Smooth muscle cell (in vitro differentiated cells): ENCODE results near the gene GSTK1. TPM values are rescaled to one million over a fixed set of nuclear protein-coding genes. Genes with fewer than 3 reads are reported as not detected.
A peak's percentile ranks its signal among the peaks of the same experiment; 100 is the strongest.

Experiments
- DNase-seq: peaks from one replicate; lab custom pipeline; 2025; ENCODE audit not compliant: unreplicated experiment; lab: John Stamatoyannopoulos, UW
- H2AFZ ChIP-seq: fragments of 200-600 bp; sonication (generic); 2 replicates; pipeline ENCODE4 v1.6.0; 2016; ENCODE audit warnings: antibody characterized with exemption, low read depth, mild to moderate bottlenecking
- H3F3A ChIP-seq: fragments of 200-600 bp; sonication (generic); 2 replicates; pipeline ENCODE4 v1.6.0; 2017; ENCODE audit warnings: antibody characterized with exemption, low read depth
- H3K27ac ChIP-seq: fragments of 200-600 bp; sonication (generic); 2 replicates; pipeline ENCODE4 v1.5.1; 2016; ENCODE audit warnings: low read depth, mild to moderate bottlenecking
- H3K27me3 ChIP-seq: fragments of 200-600 bp; sonication (generic); 2 replicates; pipeline ENCODE4 v1.6.1; 2016; ENCODE audit warnings: low read depth, mild to moderate bottlenecking
- H3K36me3 ChIP-seq: fragments of 200-600 bp; sonication (generic); 2 replicates; pipeline ENCODE4 v1.5.1; 2016; ENCODE audit warnings: low read depth
- H3K4me1 ChIP-seq: fragments of 200-600 bp; sonication (generic); 2 replicates; pipeline ENCODE4 v1.5.1; 2016; ENCODE audit warnings: low read depth
- H3K4me2 ChIP-seq: fragments of 200-600 bp; sonication (generic); 2 replicates; pipeline ENCODE4 v1.6.0; 2016; ENCODE audit warnings: mild to moderate bottlenecking
- H3K4me3 ChIP-seq: fragments of 200-600 bp; sonication (generic); 2 replicates; pipeline ENCODE4 v1.5.1; 2016; ENCODE audit warnings: mild to moderate bottlenecking
- H3K79me2 ChIP-seq: fragments of 200-600 bp; sonication (generic); 2 replicates; pipeline ENCODE4 v1.6.0; 2016; ENCODE audit warnings: low read depth, mild to moderate bottlenecking
- H3K9ac ChIP-seq: fragments of 200-600 bp; sonication (generic); 2 replicates; pipeline ENCODE4 v1.6.0; 2016; ENCODE audit warnings: low read depth
- H3K9me3 ChIP-seq: fragments of 200-600 bp; sonication (generic); replicated peaks from 2 replicates; pipeline ENCODE4 v1.5.1; 2016; ENCODE audit warnings: low read depth
- H4K20me1 ChIP-seq: fragments of 200-600 bp; sonication (generic); 2 replicates; pipeline ENCODE4 v1.6.0; 2016; ENCODE audit warnings: low read depth
- WGBS: methylation state at CpG from one replicate; pipeline ENCODE4 v1.1.7; 2016; ENCODE audit warnings: low lambda C conversion rate; 5-methylcytosine and 5-hydroxymethylcytosine counted together
- polyA plus RNA-seq: library from polyadenylated mRNA; unstranded; fragments of >200 nt; fragmentation: Nextera tagmentation; extraction: Ambion mirVana; gene quantifications from 2 replicates; pipeline ENCODE4 v1.2.1, GENCODE V29; 2016
- total RNA-seq: library from RNA; depleted of rRNA; stranded (reverse); fragments of >200 nt; gene quantifications from 2 replicates; pipeline ENCODE4 v1.2.3, GENCODE V29; 2014
- TF ChIP-seq, protein P1 (sequence below): fragments of 200-600 bp; sonication (generic); IDR thresholded peaks from 2 replicates; pipeline ENCODE4 v1.5.1; 2017; ENCODE audit warnings: borderline replicate concordance, mild to moderate bottlenecking, antibody characterized with exemption; ENCODE audit not compliant: insufficient read depth, poor library complexity, severe bottlenecking

Gene GSTK1
- total and polyA plus RNA-seq, 2 experiments from 2014 or later: 105 to 158 TPM

DNA sequence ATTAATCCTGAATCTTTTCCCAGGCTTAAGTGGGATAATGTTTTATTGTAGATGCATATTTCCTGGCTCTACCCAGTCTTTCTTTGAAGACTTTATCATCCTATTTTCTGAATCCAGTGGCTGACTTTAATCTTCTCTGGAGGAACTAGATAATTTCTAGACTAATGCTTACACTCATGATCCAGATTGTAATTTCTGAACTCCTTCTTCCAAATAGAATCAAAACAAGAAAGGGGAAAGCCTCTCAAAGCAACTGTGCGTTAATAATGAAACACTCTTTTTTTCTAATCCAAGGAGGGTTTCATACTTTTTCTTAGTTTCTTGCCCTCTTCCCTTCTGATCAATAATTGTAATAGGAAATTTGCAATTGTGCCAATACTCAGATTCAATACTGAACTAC, 8.0 kb downstream of the GSTK1 start:
- no peaks in the 10 kb centered on the region for H4K20me1 ChIP-seq
- no peaks in the 10 kb centered on the region for H3F3A ChIP-seq
- H3K9me3 ChIP-seq: no peaks in the 10 kb centered on the region
- no peak overlapping the region for H3K27ac ChIP-seq
- no peak for DNase-seq
- H2AFZ ChIP-seq: no peak overlapping the region
- H3K4me2 ChIP-seq: no peak overlapping the region
- no peaks in the 10 kb centered on the region for H3K36me3 ChIP-seq
- no peak overlapping the region for H3K4me3 ChIP-seq
- TF ChIP-seq, protein P1, sequence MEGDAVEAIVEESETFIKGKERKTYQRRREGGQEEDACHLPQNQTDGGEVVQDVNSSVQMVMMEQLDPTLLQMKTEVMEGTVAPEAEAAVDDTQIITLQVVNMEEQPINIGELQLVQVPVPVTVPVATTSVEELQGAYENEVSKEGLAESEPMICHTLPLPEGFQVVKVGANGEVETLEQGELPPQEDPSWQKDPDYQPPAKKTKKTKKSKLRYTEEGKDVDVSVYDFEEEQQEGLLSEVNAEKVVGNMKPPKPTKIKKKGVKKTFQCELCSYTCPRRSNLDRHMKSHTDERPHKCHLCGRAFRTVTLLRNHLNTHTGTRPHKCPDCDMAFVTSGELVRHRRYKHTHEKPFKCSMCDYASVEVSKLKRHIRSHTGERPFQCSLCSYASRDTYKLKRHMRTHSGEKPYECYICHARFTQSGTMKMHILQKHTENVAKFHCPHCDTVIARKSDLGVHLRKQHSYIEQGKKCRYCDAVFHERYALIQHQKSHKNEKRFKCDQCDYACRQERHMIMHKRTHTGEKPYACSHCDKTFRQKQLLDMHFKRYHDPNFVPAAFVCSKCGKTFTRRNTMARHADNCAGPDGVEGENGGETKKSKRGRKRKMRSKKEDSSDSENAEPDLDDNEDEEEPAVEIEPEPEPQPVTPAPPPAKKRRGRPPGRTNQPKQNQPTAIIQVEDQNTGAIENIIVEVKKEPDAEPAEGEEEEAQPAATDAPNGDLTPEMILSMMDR: no peak
- no peak overlapping the region for H3K9ac ChIP-seq
- no peaks in the 10 kb centered on the region for H3K79me2 ChIP-seq
- no peaks in the 10 kb centered on the region for H3K27me3 ChIP-seq
- 89% methylated on average over 1 of the region's 1 CpG for WGBS
- H3K4me1 ChIP-seq: no peaks in the 10 kb centered on the region

DNA sequence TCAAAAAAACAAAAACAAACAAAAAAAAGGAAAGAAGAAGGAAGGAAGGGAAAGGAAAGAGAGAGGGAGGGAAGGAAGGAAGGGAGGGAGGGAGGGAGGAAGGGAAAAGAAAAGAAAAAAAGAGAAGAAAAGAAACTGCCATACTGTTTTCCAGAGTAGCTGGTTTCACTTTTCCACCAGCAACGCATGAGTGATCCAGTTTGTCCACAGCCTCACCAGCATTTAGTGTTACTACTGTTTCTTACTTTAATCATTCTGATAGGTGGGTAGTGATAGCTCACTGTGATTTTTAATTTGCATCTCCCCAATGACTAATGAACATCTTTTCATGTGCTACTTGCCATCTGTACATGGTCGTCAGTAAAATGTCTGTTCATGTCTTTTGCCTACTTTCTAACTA, 9.6 kb downstream of the GSTK1 start:
- H2AFZ ChIP-seq: no peak overlapping the region
- H4K20me1 ChIP-seq: no peaks in the 10 kb centered on the region
- H3K9ac ChIP-seq: no peak overlapping the region
- 100% methylated on average over 2 of the region's 2 CpGs for WGBS
- no peak overlapping the region for H3K27ac ChIP-seq
- H3F3A ChIP-seq: no peaks in the 10 kb centered on the region
- DNase-seq: no peak
- no peak overlapping the region for H3K4me3 ChIP-seq
- H3K9me3 ChIP-seq: no peaks in the 10 kb centered on the region
- TF ChIP-seq, protein P1: no peak
- no peaks in the 10 kb centered on the region for H3K4me1 ChIP-seq
- H3K27me3 ChIP-seq: no peaks in the 10 kb centered on the region
- H3K4me2 ChIP-seq: no peak overlapping the region
- H3K36me3 ChIP-seq: no peaks in the 10 kb centered on the region
- no peaks in the 10 kb centered on the region for H3K79me2 ChIP-seq

DNA sequence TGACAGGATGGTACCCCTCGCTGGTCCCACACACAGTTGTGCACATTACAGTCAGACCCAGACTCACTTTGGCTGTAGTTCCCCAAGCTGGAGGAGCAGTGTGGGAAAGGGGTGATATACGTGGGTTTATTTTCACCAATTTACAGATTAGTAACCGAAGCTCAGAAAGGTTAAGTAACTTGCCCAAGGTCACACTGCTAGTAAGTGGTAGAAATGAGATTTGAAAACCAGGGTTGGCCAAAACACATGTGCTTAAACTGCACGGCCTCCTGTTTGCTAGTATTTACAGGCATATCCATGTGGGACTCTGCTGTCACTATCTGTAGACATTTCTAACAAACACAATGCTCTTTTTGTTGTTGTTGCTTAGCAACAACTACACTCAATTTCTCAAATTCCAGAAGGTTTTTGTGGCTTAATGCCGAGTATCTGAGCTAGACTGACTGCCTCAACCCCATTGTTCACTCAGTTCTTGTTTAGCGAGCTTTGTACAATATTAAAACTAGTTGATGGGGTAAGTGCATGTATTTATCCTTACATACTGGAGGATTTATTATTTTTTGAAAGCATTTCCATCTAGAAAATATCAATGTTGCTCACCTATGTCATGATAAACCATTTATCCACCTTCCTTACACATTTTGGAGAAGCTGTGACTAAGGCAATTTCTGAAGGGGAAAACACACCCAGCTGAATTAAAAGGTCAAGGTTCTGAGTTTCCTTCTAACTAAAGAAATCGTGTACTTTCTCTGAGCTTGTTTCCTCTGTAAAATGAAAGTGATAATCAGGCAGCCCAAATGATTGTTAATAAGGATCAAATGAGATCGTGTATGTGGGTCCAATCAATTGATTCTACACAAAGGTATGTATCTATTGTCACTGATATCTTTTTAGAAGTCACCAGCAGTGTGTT, 16.2 kb downstream of the GSTK1 start:
- no peaks in the 10 kb centered on the region for H3F3A ChIP-seq
- H3K27me3 ChIP-seq: no peaks in the 10 kb centered on the region
- H4K20me1 ChIP-seq: no peaks in the 10 kb centered on the region
- WGBS: 54% methylated on average over 8 of the region's 8 CpGs
- no peaks in the 10 kb centered on the region for H3K9me3 ChIP-seq
- peak overlapping the region; percentile 38 for H3K4me2 ChIP-seq
- peak overlapping the region; percentile 85 for H3K27ac ChIP-seq
- DNase-seq: no peak
- TF ChIP-seq, protein P1: no peak
- H3K4me3 ChIP-seq: no peak overlapping the region
- peak overlapping the region; percentile 72 for H3K9ac ChIP-seq
- no peaks in the 10 kb centered on the region for H3K36me3 ChIP-seq
- H3K79me2 ChIP-seq: no peaks in the 10 kb centered on the region
- no peaks in the 10 kb centered on the region for H3K4me1 ChIP-seq
- H2AFZ ChIP-seq: peak overlapping the region; percentile 1
